NCI-H524 treated with DMSO at 0.1 percent for 48 hours (cell line): Measurements from ENCODE around the gene PDGFRB.

Source experiments
- DNase-seq: peaks from one replicate; lab custom pipeline; 2025; lab: John Stamatoyannopoulos, UW

The PDGFRB gene

GRCh38 chr5:150163035-150163434 lies 7.4 kb upstream of the PDGFRB start:
- no peak for DNase-seq

GRCh38 chr5:150162142-150162513 lies 6.5 kb upstream of the PDGFRB start:
- no peak for DNase-seq

GRCh38 chr5:150161242-150162141 lies 5.8 kb upstream of the PDGFRB start:
- no peak for DNase-seq

- DNase-seq = no peak
Observed at GRCh38 chr5:150160448-150161081, 4.9 kb upstream of the PDGFRB start.

GRCh38 chr5:150159741-150160179 lies 4.1 kb upstream of the PDGFRB start:
- no peak for DNase-seq

GRCh38 chr5:150159031-150159430 lies 3.4 kb upstream of the PDGFRB start:
- DNase-seq = no peak

GRCh38 chr5:150158170-150158949 lies 2.7 kb upstream of the PDGFRB start:
- no peak for DNase-seq

- DNase-seq = no peak
Observed at GRCh38 chr5:150157168-150157567, 1.5 kb upstream of the PDGFRB start.

GRCh38 chr5:150156540-150156939 lies 895 bp upstream of the PDGFRB start:
- DNase-seq = no peak

- no peak for DNase-seq
Observed at GRCh38 chr5:150156027-150156368, 353 bp upstream of the PDGFRB start.

- no peak for DNase-seq
Observed at GRCh38 chr5:150154618-150155128, 972 bp downstream of the PDGFRB start.

- DNase-seq = no peak
Observed at GRCh38 chr5:150153957-150154617, 1.6 kb downstream of the PDGFRB start.

- no peak for DNase-seq
Observed at GRCh38 chr5:150153483-150153882, 2.2 kb downstream of the PDGFRB start.

- DNase-seq = no peak
Observed at GRCh38 chr5:150152636-150153462, 2.8 kb downstream of the PDGFRB start.

- no peak for DNase-seq
Observed at GRCh38 chr5:150149618-150150017, 6.0 kb downstream of the PDGFRB start.

GRCh38 chr5:150148117-150148927 lies 7.3 kb downstream of the PDGFRB start:
- no peak for DNase-seq

GRCh38 chr5:150147670-150148069 lies 8.0 kb downstream of the PDGFRB start:
- DNase-seq = no peak

GRCh38 chr5:150146862-150147601 lies 8.6 kb downstream of the PDGFRB start:
- no peak for DNase-seq

GRCh38 chr5:150146235-150146634 lies 9.4 kb downstream of the PDGFRB start:
- no peak for DNase-seq
